HG03045 (cell line): ENCODE measurements around the gene TAX1BP3.

Source experiments
- ATAC-seq: cut with Tn5 transposase; IDR thresholded peaks from one replicate; pipeline ENCODE4 v1.9.1; 2021; ENCODE audit warnings: mild to moderate bottlenecking, moderate library complexity; ENCODE audit not compliant: unreplicated experiment

Gene TAX1BP3

GRCh38 chr17:3632287-3632686, 36.1 kb downstream of the TAX1BP3 start:
- ATAC-seq, result no peak

DNA sequence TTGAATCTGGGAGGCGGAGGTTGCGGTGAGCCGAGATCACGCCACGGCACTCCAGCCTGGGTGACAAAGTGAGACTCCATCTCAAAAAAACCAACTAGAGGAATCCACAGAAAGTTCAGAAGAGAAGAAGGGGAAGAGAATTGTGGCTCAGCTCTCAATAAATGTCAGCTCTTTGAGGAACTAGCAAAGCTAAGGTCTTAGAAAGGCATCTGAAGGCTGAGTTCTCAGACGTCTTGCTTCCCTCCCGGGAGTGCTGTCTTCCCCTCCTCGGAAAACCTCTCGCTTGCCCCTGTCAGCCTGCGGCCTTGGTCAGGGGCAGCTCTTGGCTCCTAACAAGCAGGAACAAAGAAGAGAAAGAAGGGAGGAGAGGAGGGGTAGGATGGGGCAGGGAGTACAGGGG, 37.6 kb downstream of the TAX1BP3 start:
- no peak for ATAC-seq

DNA sequence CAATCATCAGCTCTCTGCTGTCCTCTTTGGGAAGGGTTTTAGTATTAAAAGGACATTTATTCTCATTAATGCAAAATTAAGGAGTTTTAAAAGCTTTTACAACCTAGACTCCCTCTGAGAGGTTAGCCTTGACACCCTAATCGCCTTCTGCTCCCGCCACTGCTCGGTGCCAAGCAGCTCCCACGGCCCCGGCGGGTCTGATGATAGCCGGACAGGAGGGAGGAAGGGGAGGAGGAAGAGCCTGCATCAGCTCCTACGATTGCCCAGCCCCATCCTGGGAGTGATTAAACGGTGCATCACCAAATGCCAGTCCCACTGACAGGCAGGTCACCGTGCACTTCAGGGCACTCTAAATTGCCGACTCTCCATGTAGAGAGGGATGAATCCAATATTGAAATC, 40.6 kb downstream of the TAX1BP3 start:
- ATAC-seq, result no peak

DNA sequence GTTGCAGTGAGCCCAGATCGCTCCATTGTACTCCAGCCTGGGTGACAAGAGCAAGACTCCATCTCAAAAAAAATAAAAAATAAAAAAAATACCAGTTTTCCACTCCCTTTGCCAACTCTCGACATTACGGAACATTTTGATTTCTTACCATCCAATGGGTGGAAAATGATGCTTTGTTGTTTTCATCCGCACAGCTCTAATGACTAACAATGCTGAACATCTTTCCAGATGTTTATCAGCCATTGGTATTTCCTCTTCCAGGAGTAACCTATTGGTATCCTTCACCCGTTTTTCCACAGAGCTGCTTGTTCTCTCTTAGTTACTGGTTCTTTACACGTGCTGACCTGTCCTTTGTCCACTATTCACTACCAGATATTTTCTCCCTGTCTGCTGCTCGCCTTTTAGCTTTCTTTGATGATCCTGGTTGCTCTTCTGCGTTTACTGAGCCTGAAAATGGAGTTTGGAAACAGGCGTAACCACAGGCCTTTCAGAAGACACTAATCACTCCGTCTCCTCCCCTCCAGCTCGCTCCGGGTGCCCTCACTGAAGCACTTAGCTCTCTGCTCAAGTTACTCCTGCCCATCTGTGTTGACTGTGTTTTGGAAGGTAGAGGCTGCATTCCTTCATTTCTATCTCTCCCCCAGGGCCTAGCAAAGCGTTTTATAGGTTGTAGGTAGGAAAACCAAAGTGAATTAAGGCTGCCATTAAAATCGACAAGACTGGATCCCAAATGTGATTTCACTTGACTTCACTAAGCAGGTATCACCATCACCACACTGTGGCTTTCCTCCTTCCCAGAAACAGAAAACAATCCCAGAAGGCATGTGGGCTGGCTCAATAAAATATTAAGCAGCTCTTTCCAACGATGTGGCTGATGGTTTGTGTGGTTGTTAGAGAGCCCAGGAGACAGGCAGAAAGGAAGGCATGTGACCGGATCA, 41.3 kb downstream of the TAX1BP3 start:
- ATAC-seq, result no peak

DNA sequence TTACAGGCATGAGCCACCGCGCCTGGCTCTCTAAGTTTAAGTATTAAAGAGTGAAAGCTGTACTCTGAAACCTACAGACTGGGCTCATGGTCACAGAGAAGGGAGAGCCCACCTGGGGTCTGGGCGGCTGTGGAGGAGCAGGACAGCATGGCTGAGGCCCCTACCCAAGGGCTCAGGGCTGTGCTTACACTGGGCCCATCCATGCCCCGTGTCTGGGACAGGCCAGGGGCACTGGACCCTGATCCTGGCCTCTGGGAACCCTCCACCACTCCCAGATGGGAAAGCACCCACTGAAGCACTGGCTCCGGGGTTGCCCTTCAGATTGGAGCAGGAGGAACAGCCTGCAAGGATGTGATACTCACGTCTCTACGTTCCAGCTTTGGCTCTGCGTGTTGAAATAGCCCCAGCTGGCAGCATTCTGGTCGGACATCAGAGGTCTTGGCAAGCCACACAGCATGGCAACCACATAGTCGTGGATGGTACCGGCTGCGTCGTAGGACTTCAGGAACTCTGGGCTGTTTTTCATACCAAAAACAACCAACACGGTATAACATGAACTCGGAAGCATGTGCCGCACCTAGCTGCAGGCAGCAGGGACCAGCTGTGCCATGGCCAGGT, 45.3 kb downstream of the TAX1BP3 start:
- ATAC-seq, result no peak

DNA sequence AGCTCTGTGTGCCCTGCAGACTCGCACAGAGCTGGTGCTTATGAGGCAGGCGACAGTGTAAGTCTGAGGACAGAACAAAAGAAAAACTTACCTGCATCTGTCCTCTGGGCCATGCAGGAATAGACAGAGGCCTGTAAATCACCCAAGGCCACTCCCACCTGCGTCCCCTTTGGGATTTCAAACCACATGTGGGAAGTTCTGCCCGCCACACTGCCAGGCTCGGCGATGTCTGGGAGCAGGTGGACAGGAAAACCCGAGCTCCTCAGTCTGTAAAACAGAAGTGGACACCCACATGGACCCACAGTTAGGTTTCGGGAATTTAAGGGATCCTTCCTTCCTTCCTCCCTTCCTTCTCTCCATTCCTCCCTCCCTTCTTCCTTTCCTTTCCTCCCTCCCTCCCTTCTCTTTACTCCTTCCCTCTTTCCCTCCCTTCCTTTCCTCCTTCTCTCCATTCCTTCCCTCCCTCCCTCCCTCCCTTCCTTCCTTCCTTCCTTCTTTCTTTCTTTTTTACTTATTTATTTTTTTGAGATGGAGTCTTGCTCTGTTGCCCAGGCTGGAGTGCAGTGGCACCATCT, 47.1 kb downstream of the TAX1BP3 start:
- no peak for ATAC-seq

- no peak for ATAC-seq
These were observed 53.1 kb downstream of the TAX1BP3 start for GRCh38 chr17:3615160-3615870.

DNA sequence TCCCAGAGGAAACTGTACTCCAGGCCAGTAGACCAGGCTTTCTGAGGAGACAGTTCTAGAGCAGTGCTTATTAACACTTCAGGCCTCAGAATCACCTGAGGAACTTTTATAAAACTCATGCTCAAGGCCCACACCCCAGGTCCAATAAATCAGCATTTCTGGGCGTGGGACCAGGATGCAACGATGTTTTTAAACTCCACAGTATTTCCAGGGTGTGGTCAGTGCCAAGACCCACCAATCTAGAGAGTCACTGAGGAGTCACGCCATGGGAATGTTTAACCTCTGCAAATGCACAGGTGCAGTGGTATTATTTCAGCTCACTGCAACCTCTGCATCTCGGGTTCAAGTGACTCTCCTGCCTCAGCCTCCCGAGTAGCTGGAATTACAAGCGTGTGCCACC, 55.3 kb downstream of the TAX1BP3 start:
- no peak for ATAC-seq
